DOHH2 (cell line): Measurements from ENCODE around the gene TIPARP.

Experiments used
- H3F3A ChIP-seq: fragments of 200-600 bp; sonication (generic), shearing (Covaris generic); 2 replicates; pipeline ENCODE4 v1.6.0; 2016; ENCODE audit warnings: antibody characterized with exemption, mild to moderate bottlenecking; ENCODE audit not compliant: control insufficient read depth, insufficient read depth
- H3K27ac ChIP-seq: fragments of 200-600 bp; sonication (generic); 2 replicates; pipeline ENCODE4 v1.5.1; 2014; ENCODE audit warnings: low read depth, mild to moderate bottlenecking, low read length, moderate library complexity
- H3K27me3 ChIP-seq: fragments of 200-600 bp; sonication (generic); 2 replicates; pipeline ENCODE4 v1.6.1; 2014; ENCODE audit warnings: mild to moderate bottlenecking, low read length, mixed read lengths; ENCODE audit not compliant: control insufficient read depth
- H3K36me3 ChIP-seq: fragments of 200-600 bp; sonication (generic); 2 replicates; pipeline ENCODE4 v1.6.1; 2014; ENCODE audit warnings: mild to moderate bottlenecking, low read length, moderate library complexity, mixed read lengths; ENCODE audit not compliant: control insufficient read depth
- H3K4me1 ChIP-seq: fragments of 200-600 bp; sonication (generic); 2 replicates; pipeline ENCODE4 v1.6.1; 2014; ENCODE audit warnings: mild to moderate bottlenecking, low read length, mixed read lengths; ENCODE audit not compliant: control insufficient read depth
- H3K4me2 ChIP-seq: fragments of 200-600 bp; sonication (generic); 2 replicates; pipeline ENCODE4 v1.6.0; 2014; ENCODE audit warnings: mild to moderate bottlenecking, low read length, moderate library complexity
- H3K4me3 ChIP-seq: fragments of 200-600 bp; sonication (generic); 2 replicates; pipeline ENCODE4 v1.5.1; 2014; ENCODE audit warnings: mild to moderate bottlenecking, low read length, mixed read lengths
- H3K79me2 ChIP-seq: fragments of 200-600 bp; sonication (generic); 2 replicates; pipeline ENCODE4 v1.6.1; 2014; ENCODE audit warnings: mild to moderate bottlenecking, low read length, mixed read lengths; ENCODE audit not compliant: control insufficient read depth
- H3K9me2 ChIP-seq: fragments of 200-600 bp; sonication (generic); replicated peaks from 2 replicates; pipeline ENCODE4 v1.6.1; 2014; ENCODE audit warnings: mild to moderate bottlenecking, low read length, mixed read lengths; ENCODE audit not compliant: control insufficient read depth
- H3K9me3 ChIP-seq: fragments of 200-600 bp; sonication (generic); 2 replicates; pipeline ENCODE4 v1.6.1; 2014; ENCODE audit warnings: antibody characterized with exemption, low read length, mixed read lengths; ENCODE audit not compliant: control insufficient read depth, insufficient read depth
- H4K20me1 ChIP-seq: fragments of 200-600 bp; sonication (generic); 2 replicates; pipeline ENCODE4 v1.6.0; 2014; ENCODE audit warnings: low read depth, mild to moderate bottlenecking, antibody characterized with exemption, low read length, moderate library complexity; ENCODE audit not compliant: control insufficient read depth, insufficient read depth
- EZH2phosphoT487 ChIP-seq: fragments of 200-600 bp; sonication (generic); IDR thresholded peaks from 2 replicates; pipeline ENCODE4 v1.6.1; 2017; ENCODE audit warnings: borderline replicate concordance, mild to moderate bottlenecking, antibody characterized with exemption, low read length, moderate library complexity, mixed read lengths
- TF ChIP-seq, protein P1 (sequence below): fragments of 200-600 bp; sonication (generic); IDR thresholded peaks from one replicate; pipeline ENCODE4 v1.5.1; 2014; ENCODE audit warnings: antibody characterized with exemption, mild to moderate bottlenecking, low read depth, low read length; ENCODE audit not compliant: poor library complexity, severe bottlenecking

TIPARP gene

DNA sequence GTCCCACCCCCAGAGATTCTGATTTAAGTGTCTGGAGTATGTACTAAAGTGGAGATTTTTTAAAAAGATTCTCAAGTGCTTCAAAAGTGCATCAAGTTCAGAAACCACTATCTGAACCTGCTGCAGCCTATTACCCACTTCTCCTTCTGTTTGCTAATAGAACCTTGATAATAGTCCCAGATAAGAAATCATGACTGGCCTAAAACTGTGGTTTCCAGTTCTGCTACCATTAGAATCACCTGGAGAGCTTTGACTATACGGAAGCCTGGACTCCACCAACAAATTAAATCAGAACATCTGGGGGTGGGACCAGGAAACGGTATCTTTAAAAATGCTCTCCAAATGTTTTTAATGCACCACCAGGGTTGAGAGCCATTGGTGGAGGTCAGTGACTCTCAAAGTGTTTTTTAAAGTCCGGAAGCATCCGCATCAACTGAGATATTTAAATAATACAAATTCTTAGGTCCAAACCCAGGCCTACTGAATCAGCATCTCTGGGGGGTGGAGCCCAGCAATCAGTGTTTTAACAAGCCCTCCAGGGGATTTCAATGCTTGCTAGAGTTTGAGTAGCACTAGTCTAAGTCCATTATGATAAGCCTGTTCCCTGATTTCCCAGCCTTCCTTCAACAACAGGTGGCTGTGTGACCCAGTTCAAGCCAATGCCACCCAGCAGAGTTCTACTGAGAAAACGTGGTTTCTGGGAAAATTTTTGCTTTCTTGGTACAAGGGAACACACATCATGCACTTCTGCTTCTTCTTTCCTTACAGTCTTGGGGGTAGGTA, 45.4 kb upstream of the TIPARP start:
- TF ChIP-seq, protein P1, sequence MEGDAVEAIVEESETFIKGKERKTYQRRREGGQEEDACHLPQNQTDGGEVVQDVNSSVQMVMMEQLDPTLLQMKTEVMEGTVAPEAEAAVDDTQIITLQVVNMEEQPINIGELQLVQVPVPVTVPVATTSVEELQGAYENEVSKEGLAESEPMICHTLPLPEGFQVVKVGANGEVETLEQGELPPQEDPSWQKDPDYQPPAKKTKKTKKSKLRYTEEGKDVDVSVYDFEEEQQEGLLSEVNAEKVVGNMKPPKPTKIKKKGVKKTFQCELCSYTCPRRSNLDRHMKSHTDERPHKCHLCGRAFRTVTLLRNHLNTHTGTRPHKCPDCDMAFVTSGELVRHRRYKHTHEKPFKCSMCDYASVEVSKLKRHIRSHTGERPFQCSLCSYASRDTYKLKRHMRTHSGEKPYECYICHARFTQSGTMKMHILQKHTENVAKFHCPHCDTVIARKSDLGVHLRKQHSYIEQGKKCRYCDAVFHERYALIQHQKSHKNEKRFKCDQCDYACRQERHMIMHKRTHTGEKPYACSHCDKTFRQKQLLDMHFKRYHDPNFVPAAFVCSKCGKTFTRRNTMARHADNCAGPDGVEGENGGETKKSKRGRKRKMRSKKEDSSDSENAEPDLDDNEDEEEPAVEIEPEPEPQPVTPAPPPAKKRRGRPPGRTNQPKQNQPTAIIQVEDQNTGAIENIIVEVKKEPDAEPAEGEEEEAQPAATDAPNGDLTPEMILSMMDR, result no peak
- no peak for TF ChIP-seq EZH2phosphoT487
- Histone ChIP-seq H3K27ac (no peak overlapping the region), H3K4me2 (no peak overlapping the region), H3K9me3 (no peaks in the 10 kb centered on the region), H3K36me3 (no peaks in the 10 kb centered on the region), H3K79me2 (no peaks in the 10 kb centered on the region), H3K4me3 (no peak overlapping the region), H3K9me2 (no peaks in the 10 kb centered on the region), H3K4me1 (no peaks in the 10 kb centered on the region), H3F3A (no peaks in the 10 kb centered on the region), H4K20me1 (no peaks in the 10 kb centered on the region), H3K27me3 (no peaks in the 10 kb centered on the region)

DNA sequence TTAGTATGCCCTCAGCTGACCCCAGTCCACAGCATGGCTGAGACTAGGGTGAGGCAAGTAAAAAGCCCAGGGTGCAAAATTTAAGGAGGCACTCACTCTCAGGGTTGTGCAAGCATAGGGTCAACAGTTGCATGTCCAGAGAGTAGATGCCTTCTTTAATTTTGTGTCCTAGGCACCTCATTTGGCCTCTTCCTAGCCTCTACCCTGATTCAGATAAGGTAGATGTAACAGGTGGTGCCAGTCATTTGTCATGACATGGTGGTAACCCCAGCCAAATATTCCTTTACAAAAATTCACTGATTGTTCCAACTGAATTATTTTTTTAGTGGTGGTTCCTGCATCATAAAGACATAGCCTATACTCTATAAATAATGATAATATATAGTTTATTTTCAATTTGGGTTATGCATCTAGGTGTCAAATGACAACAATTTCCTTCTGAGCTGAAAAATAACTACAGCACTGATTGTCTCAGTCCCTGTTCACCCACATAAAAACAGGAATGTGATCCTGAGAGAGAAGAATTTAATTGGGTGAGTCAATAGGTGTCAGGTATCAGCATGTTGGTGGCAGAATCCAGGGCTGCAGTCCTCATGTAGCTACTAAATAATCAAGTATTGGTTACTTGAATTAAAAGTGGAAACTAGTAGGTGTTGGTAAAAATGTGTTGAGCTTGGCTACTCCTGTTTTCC, 44.2 kb upstream of the TIPARP start:
- Histone ChIP-seq H3K27me3 (no peaks in the 10 kb centered on the region), H3F3A (no peaks in the 10 kb centered on the region), H3K4me1 (peaks cover 8% of the 10 kb centered on the region), H4K20me1 (no peaks in the 10 kb centered on the region), H3K36me3 (no peaks in the 10 kb centered on the region), H3K79me2 (no peaks in the 10 kb centered on the region), H3K9me2 (no peaks in the 10 kb centered on the region), H3K27ac (no peak overlapping the region), H3K9me3 (no peaks in the 10 kb centered on the region), H3K4me2 (no peak overlapping the region), H3K4me3 (no peak overlapping the region)
- TF ChIP-seq EZH2phosphoT487, result no peak
- TF ChIP-seq, protein P1, result no peak

DNA sequence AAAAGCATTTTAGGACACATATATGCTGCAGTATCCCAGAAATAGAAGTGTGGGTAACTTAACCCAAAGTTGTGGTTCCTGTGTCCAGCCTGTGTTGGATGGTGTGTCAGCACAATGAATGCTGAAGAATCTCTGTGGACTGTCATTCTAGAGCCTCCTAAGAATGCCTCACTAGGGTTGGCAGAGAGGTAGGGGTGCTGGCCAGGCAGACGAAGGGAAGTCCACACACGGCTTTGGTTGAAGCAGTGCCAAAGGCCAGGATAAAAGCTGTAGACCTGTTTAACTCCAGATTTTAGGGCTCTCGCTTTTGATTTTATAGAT, 43.7 kb upstream of the TIPARP start:
- H3K36me3 ChIP-seq, result no peaks in the 10 kb centered on the region
- no peak overlapping the region for H3K4me3 ChIP-seq
- H3K79me2 ChIP-seq, result no peaks in the 10 kb centered on the region
- H3K27me3 ChIP-seq, result no peaks in the 10 kb centered on the region
- peaks cover 11% of the 10 kb centered on the region for H3K4me1 ChIP-seq
- H3K9me2 ChIP-seq, result no peaks in the 10 kb centered on the region
- no peak overlapping the region for H3K27ac ChIP-seq
- no peak overlapping the region for H3K4me2 ChIP-seq
- H4K20me1 ChIP-seq, result no peaks in the 10 kb centered on the region
- no peaks in the 10 kb centered on the region for H3K9me3 ChIP-seq
- H3F3A ChIP-seq, result no peaks in the 10 kb centered on the region
- TF ChIP-seq, protein P1, result no peak
- no peak for TF ChIP-seq EZH2phosphoT487
